Measurements from ENCODE around the gene RAB3GAP2. TPM values are rescaled to one million over a fixed set of nuclear protein-coding genes. Genes with fewer than 3 reads are reported as not detected.

The RAB3GAP2 gene
- total and polyA plus RNA-seq, 2 donors (not counting 1 experiment from before 2014, with no cell fraction given) = 16.9 to 70.5 TPM

DNA sequence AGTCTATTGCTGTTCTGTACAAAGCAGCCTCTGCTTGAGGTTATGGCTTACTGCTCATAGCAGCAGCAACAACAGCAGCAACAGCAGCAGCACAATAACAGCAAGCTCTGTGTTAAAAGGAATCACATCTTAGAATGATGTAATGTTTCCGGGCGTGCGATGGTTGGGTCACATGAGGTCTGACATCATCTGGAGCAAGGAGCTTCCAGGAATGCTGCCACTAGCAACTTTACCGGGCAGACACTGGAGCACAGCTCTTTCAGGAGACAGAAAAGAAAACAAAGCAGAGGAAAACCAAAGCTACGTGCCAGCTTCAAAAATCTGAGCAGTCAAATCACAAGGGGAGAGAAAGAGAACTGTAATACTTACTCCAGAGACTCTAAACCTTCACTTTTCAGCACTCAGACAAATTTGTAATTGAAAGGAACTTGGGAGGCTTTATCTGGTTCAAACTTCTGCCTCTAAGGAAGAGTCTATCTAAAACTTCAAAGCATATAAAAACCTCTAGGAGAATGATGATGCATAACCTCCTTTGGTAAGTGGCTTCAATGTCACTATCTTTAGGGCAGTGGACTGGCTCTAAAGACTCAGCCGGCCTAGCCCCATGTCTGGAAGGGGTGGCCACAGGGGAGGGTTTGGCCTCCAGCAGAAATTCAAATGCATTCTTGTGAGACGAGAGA, 28.3 kb upstream of the RAB3GAP2 start:
- Mint-ChIP-seq H3K27me3 (peaks cover 10% of the 10 kb centered on the region), H3K9me3 (ENCODE audit: insufficient read depth) (no peaks in the 10 kb centered on the region), H3K27ac (no peak overlapping the region), H3K4me1 (no peaks in the 10 kb centered on the region), H3K4me3 (no peak overlapping the region)
- ATAC-seq (ENCODE audit: low read depth) = no peak
- 72% methylated on average over 5 of the region's 7 CpGs for WGBS (ENCODE audit: insufficient coverage)
- no peak overlapping the region for H2AFZ ChIP-seq (ENCODE audit: insufficient read depth, low read depth, low read length, poor library complexity, severe bottlenecking)
- no peak for DNase-seq
- no peaks in the 10 kb centered on the region for H4K20me1 ChIP-seq (ENCODE audit: control insufficient read depth, insufficient read depth, low read length, poor library complexity, severe bottlenecking)
- H3K27me3 ChIP-seq (replicated peaks in 1 of 4; ENCODE audit: control extremely low read depth in 1 of 4, control insufficient read depth in 3 of 4, insufficient read depth in 4 of 4, low read length in 3 of 4) = peaks cover 0 to 5% (median 3%) of the 10 kb centered on the region in 4 experiments
- no peak overlapping the region for H3K9ac ChIP-seq (ENCODE audit: low read length)
- no peak overlapping the region for H3K27ac ChIP-seq (ENCODE audit: low read length in 2 of 2)
- H3K4me1 ChIP-seq (ENCODE audit: control insufficient read depth in 2 of 2, insufficient read depth in 2 of 2, low read length in 2 of 2) = no peaks in the 10 kb centered on the region
- POLR2A ChIA-PET = no interaction called here
- H3K36me3 ChIP-seq (replicated peaks in 1 of 2; ENCODE audit: control extremely low read depth in 1 of 2, control insufficient read depth in 1 of 2, extremely low read depth in 1 of 2, insufficient read depth in 2 of 2, low read length in 1 of 2) = no peaks in the 10 kb centered on the region
- intact Hi-C loops (cut with micrococcal nuclease) = no loop called here
- TF ChIP-seq, protein P1, sequence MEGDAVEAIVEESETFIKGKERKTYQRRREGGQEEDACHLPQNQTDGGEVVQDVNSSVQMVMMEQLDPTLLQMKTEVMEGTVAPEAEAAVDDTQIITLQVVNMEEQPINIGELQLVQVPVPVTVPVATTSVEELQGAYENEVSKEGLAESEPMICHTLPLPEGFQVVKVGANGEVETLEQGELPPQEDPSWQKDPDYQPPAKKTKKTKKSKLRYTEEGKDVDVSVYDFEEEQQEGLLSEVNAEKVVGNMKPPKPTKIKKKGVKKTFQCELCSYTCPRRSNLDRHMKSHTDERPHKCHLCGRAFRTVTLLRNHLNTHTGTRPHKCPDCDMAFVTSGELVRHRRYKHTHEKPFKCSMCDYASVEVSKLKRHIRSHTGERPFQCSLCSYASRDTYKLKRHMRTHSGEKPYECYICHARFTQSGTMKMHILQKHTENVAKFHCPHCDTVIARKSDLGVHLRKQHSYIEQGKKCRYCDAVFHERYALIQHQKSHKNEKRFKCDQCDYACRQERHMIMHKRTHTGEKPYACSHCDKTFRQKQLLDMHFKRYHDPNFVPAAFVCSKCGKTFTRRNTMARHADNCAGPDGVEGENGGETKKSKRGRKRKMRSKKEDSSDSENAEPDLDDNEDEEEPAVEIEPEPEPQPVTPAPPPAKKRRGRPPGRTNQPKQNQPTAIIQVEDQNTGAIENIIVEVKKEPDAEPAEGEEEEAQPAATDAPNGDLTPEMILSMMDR (IDR thresholded peaks at IDR 0.05) = no peak
- TF ChIP-seq EZH2 (IDR thresholded peaks at IDR 0.05; ENCODE audit: borderline replicate concordance, insufficient read depth, low read depth, low read length, poor library complexity, severe bottlenecking) = no peak
- no peak overlapping the region for H3K4me2 ChIP-seq (replicated peaks; ENCODE audit: low read depth, low read length, poor library complexity, severe bottlenecking)
- no peaks in the 10 kb centered on the region for H3K79me2 ChIP-seq (ENCODE audit: control insufficient read depth, insufficient read depth, low read length)
- no peak overlapping the region for H3K4me3 ChIP-seq (ENCODE audit: control extremely low read depth in 1 of 5, extremely low read depth in 1 of 5, insufficient read depth in 1 of 5, low read depth in 2 of 5, low read length in 4 of 5)
- no peaks in the 10 kb centered on the region for H3K9me3 ChIP-seq (ENCODE audit: control extremely low read depth in 1 of 3, control insufficient read depth in 2 of 3, insufficient read depth in 1 of 3, low read length in 2 of 3)
- CTCF ChIA-PET = no interaction called here

DNA sequence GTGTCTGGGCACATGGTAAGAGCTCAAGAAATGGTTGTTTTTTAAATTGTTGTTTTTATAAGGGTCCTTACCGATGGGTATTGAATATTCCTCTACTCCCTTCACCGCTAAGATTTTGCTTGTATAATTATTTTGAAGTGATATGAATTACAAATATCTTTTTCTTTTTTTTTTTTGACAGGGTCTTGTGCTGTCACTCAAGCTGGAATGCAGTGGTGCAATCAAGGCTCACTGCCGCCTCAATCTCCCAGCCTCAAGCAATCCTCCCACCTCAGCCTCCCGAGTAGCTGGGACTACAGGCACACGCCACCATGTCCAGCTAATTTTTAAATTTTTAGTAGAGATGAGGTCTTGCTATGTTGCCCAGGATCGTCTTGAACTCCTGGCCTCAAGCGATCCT, 27.1 kb upstream of the RAB3GAP2 start:
- Mint-ChIP-seq H3K27me3 (peaks cover 10% of the 10 kb centered on the region), H3K4me3 (no peak overlapping the region), H3K9me3 (ENCODE audit: insufficient read depth) (no peaks in the 10 kb centered on the region), H3K4me1 (no peaks in the 10 kb centered on the region), H3K27ac (no peak overlapping the region)
- ChIA-PET CTCF (interaction anchor here (0.7 to 1.0 kb wide), 4 partner anchors 9 to 1424 kb away, joined by 3 to 6 read pairs (median 4); no protein-coding TSS in a partner anchor), POLR2A (no interaction called here)
- Histone ChIP-seq H3K4me2 (replicated peaks; ENCODE audit: low read depth, low read length, poor library complexity, severe bottlenecking) (no peak overlapping the region), H4K20me1 (ENCODE audit: control insufficient read depth, insufficient read depth, low read length, poor library complexity, severe bottlenecking) (no peaks in the 10 kb centered on the region), H3K27me3 (replicated peaks in 1 of 4; ENCODE audit: control extremely low read depth in 1 of 4, control insufficient read depth in 3 of 4, insufficient read depth in 4 of 4, low read length in 3 of 4) (peaks cover 0 to 7% (median 2%) of the 10 kb centered on the region in 4 experiments), H3K9me3 (ENCODE audit: control extremely low read depth in 1 of 3, control insufficient read depth in 2 of 3, insufficient read depth in 1 of 3, low read length in 2 of 3) (no peaks in the 10 kb centered on the region), H3K27ac (ENCODE audit: low read length in 2 of 2) (no peak overlapping the region), H2AFZ (ENCODE audit: insufficient read depth, low read depth, low read length, poor library complexity, severe bottlenecking) (no peak overlapping the region), H3K9ac (ENCODE audit: low read length) (no peak overlapping the region), H3K4me3 (ENCODE audit: control extremely low read depth in 1 of 5, extremely low read depth in 1 of 5, insufficient read depth in 1 of 5, low read depth in 2 of 5, low read length in 4 of 5) (no peak overlapping the region), H3K36me3 (replicated peaks in 1 of 2; ENCODE audit: control extremely low read depth in 1 of 2, control insufficient read depth in 1 of 2, extremely low read depth in 1 of 2, insufficient read depth in 2 of 2, low read length in 1 of 2) (no peaks in the 10 kb centered on the region), H3K79me2 (ENCODE audit: control insufficient read depth, insufficient read depth, low read length) (no peaks in the 10 kb centered on the region), H3K4me1 (ENCODE audit: control insufficient read depth in 2 of 2, insufficient read depth in 2 of 2, low read length in 2 of 2) (no peaks in the 10 kb centered on the region)
- no peak for TF ChIP-seq EZH2 (IDR thresholded peaks at IDR 0.05; ENCODE audit: borderline replicate concordance, insufficient read depth, low read depth, low read length, poor library complexity, severe bottlenecking)
- TF ChIP-seq, protein P1 (IDR thresholded peaks at IDR 0.05) = no peak
- WGBS (ENCODE audit: insufficient coverage) = 92% methylated on average over 2 of the region's 7 CpGs
- DNase-seq (no peak), ATAC-seq (ENCODE audit: low read depth) (no peak)
- intact Hi-C loops (cut with micrococcal nuclease) = no loop called here

Data from B cell (primary cell).